ENCODE results near the gene PPP1R3D. TPM values are rescaled to one million over a fixed set of nuclear protein-coding genes. Genes with fewer than 3 reads are reported as not detected.

PPP1R3D gene
- total and polyA plus RNA-seq, 2 donors from 2014 or later, result 4.2 to 7.6 TPM

GRCh38 chr20:59936409-59936808 is 3.7 kb downstream of the PPP1R3D start:
- H3K36me3 ChIP-seq (ENCODE audit: control insufficient read depth in 2 of 3, insufficient read depth in 3 of 3, low read length in 3 of 3), result no peaks in the 10 kb centered on the region
- H3K9me3 ChIP-seq (ENCODE audit: control insufficient read depth in 2 of 3, insufficient read depth in 1 of 3, low read length in 3 of 3), result no peaks in the 10 kb centered on the region
- TF ChIP-seq CTCF (IDR thresholded peaks at IDR 0.05; ENCODE audit: borderline replicate concordance, extremely low read depth, insufficient read depth), result no peak
- FAIRE-seq, result no peak
- no peak overlapping the region for H3K4me3 ChIP-seq (ENCODE audit: low read length in 3 of 3)
- intact Hi-C loops (cut with DNase I), result no loop called here
- no peaks in the 10 kb centered on the region for H3K27me3 ChIP-seq (ENCODE audit: control insufficient read depth, insufficient read depth, low read length)
- no peak overlapping the region for H3K27ac ChIP-seq (ENCODE audit: low read depth in 2 of 2, low read length in 2 of 2)
- no peak overlapping the region for H3K9ac ChIP-seq (ENCODE audit: low read length in 3 of 3)
- DNase-seq, result no peak
- H3K4me1 ChIP-seq (ENCODE audit: control insufficient read depth in 2 of 3, insufficient read depth in 2 of 3, low read depth in 1 of 3, low read length in 3 of 3), result peaks cover 2 to 16% (median 5%) of the 10 kb centered on the region in 3 donors

GRCh38 chr20:59935457-59936185 is 4.5 kb downstream of the PPP1R3D start:
- H3K4me3 ChIP-seq (ENCODE audit: low read length in 3 of 3), result no peak overlapping the region
- intact Hi-C loops (cut with DNase I), result no loop called here
- peaks cover 0 to 10% (median 5%) of the 10 kb centered on the region in 3 donors for H3K4me1 ChIP-seq (ENCODE audit: control insufficient read depth in 2 of 3, insufficient read depth in 2 of 3, low read depth in 1 of 3, low read length in 3 of 3)
- TF ChIP-seq CTCF (IDR thresholded peaks at IDR 0.05; ENCODE audit: borderline replicate concordance, extremely low read depth, insufficient read depth), result no peak
- FAIRE-seq (no peak), DNase-seq (no peak)
- H3K27ac ChIP-seq (ENCODE audit: low read depth in 2 of 2, low read length in 2 of 2), result no peak overlapping the region
- no peaks in the 10 kb centered on the region for H3K27me3 ChIP-seq (ENCODE audit: control insufficient read depth, insufficient read depth, low read length)
- H3K36me3 ChIP-seq (ENCODE audit: control insufficient read depth in 2 of 3, insufficient read depth in 3 of 3, low read length in 3 of 3), result no peaks in the 10 kb centered on the region
- no peaks in the 10 kb centered on the region for H3K9me3 ChIP-seq (ENCODE audit: control insufficient read depth in 2 of 3, insufficient read depth in 1 of 3, low read length in 3 of 3)
- H3K9ac ChIP-seq (ENCODE audit: low read length in 3 of 3), result no peak overlapping the region

- peaks cover 0 to 6% (median 5%) of the 10 kb centered on the region in 3 donors for H3K4me1 ChIP-seq (ENCODE audit: control insufficient read depth in 2 of 3, insufficient read depth in 2 of 3, low read depth in 1 of 3, low read length in 3 of 3)
- DNase-seq (peak; percentile 79 to 92 (median 85)), FAIRE-seq (no peak)
- H3K9ac ChIP-seq (ENCODE audit: low read length in 3 of 3), result peak overlapping the region in 2 of 3 donors; percentile 16 to 62
- H3K4me3 ChIP-seq (ENCODE audit: low read length in 3 of 3), result peak overlapping the region; percentile 30 to 72 (median 62)
- no peaks in the 10 kb centered on the region for H3K27me3 ChIP-seq (ENCODE audit: control insufficient read depth, insufficient read depth, low read length)
- intact Hi-C loops (cut with DNase I), result no loop called here
- peak; percentile 79 for TF ChIP-seq CTCF (IDR thresholded peaks at IDR 0.05; ENCODE audit: borderline replicate concordance, extremely low read depth, insufficient read depth)
- H3K36me3 ChIP-seq (ENCODE audit: control insufficient read depth in 2 of 3, insufficient read depth in 3 of 3, low read length in 3 of 3), result no peaks in the 10 kb centered on the region
- H3K9me3 ChIP-seq (ENCODE audit: control insufficient read depth in 2 of 3, insufficient read depth in 1 of 3, low read length in 3 of 3), result no peaks in the 10 kb centered on the region
- peak overlapping the region; percentile 47 to 60 for H3K27ac ChIP-seq (ENCODE audit: low read depth in 2 of 2, low read length in 2 of 2)
Measured at GRCh38 chr20:59933849-59934585, 6.1 kb downstream of the PPP1R3D start.
